ENCODE measurements around the gene FHOD3. TPM values are rescaled to one million over a fixed set of nuclear protein-coding genes. Genes with fewer than 3 reads are reported as not detected.
"Not testable (repeated sequence)": the region's sequence is repeated elsewhere in the genome, so short reads cannot be mapped to it uniquely, and the experiment has no call there.

FHOD3 gene
- total RNA-seq, 1 donor from 2014 or later = 0.40 TPM

DNA sequence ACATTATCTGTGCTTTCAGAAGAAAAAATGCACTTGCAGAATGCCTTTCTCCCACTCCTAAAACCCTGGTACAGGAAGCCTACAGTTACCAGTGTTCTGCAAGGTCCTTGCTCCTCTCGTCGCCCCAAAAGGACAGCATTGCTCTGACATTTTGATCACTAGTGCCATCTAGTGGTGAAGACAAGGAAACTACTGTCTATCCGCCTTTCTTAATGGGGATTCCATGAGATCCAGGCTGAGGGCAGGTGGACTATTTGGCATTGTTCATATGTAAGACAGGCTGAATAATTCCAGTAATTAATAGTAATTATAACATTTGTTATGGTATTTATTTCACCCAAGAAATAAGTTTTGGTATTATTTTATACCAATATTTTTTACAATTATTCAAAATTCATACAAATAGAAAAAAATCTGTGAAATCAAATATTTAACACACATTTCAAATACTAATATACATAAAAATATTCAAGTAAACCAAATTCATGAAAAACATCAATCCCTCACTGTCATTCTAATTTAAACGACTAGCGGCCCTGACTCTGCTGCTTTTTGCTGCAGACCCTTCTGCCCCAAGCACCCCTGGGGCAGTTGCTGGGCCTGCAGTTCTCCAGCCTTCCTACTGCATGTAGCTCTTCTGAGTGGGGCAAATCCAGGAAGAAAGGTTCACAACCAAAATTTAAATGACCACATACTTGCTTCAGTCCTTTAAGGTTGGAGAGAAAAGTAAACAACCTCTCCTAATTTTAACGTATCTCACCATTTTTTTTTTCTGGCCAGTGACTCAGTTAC is 512.3 kb downstream of the FHOD3 start:
- ATAC-seq (peak; percentile 99), DNase-seq (ENCODE audit: low spot score) (no peak)

GRCh38 chr18:36811430-36811829 is 513.9 kb downstream of the FHOD3 start:
- DNase-seq (ENCODE audit: low spot score) = no peak
- no peak for ATAC-seq

- no peak for DNase-seq (ENCODE audit: low spot score)
These were observed 514.4 kb downstream of the FHOD3 start for GRCh38 chr18:36811955-36812354.

DNA sequence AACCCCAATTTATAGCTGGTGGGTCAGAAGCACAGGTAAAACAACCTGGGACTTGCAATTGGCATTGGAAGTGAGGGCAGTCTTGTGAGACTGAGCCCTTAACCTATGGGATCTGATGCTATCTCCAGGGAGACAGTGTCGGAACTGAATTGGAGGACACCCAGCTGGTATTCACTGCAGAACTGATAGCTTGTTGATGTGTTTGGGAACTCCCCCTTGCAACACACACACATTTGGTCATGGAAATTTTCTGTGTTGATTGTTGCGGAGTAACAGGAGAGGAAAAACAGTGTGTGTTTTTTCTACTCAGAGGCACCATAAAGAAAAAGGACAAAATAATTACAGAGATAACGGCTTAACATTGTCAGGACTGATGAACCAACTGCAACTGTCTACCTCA is 515.2 kb downstream of the FHOD3 start:
- DNase-seq (ENCODE audit: low spot score) (no peak), ATAC-seq (no peak)

More at GRCh38 chr18:36811955-36812354, 514.4 kb downstream of the FHOD3 start:
- ATAC-seq = no peak

- ATAC-seq = no peak
- DNase-seq (ENCODE audit: low spot score) = no peak
These were observed 515.7 kb downstream of the FHOD3 start for GRCh38 chr18:36813101-36813775.

- ATAC-seq = no peak
- DNase-seq (ENCODE audit: low spot score) = no peak
These were observed 516.3 kb downstream of the FHOD3 start for GRCh38 chr18:36813824-36814223.

DNA sequence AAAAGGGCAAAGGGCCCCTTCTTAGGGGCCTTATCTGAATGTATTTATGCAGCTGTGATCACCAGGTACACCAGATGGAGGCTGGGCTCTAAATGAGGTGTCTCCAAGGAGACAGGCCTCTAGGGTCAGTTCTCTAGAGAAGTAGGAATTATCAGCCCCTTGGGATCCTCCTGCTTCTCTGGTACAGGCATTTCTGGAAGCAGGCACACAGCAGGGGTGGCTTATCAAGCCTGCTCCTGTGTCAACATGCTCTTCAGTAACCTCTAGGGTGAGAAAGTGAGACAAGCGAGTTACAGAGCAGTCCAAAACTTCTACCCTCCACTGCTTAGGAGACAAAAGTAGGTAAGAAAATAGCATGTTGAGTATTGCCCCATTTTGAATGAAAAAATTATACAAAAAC is 517.5 kb downstream of the FHOD3 start:
- no peak for DNase-seq (ENCODE audit: low spot score)
- no peak for ATAC-seq

DNA sequence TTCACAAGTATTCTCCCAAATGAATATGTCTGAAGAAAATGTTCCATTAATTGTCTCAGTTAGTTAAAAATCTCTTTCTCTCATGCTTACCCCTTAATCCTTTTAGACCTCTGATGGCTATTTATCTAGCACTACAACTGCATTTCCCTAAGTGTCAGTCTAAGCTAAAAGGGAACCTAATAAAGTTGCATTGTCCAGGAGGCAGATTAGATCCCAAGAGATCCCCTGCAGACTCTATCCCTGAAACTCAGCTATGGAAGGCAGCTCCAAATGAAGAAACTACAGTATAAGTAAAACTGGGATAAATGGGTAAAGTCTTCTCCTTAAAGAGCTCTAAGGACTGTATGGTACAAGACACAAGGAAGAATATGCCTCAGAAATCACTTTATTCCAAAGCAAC is 518.6 kb downstream of the FHOD3 start:
- ATAC-seq; DNase-seq (ENCODE audit: low spot score): not testable (repeated sequence)

DNA sequence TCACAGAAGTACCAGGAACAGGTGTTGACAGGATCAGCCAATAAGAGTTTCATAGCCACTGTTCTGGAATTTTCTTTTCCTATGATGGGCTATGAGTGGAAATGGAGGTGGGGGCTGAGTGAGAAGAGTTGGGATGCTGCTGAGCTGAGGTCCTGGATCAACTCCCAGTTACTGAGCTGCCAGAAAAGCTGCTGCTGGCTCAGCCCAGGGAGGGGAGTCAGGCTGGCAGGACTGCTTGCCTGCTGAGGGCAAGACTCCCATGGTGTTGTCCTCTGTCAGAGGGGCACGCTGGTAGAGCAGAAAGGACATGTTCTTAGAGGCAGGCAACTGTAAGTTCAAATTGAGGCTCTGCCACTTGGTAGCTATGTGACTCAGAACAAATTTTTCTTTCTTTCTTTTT is 519.5 kb downstream of the FHOD3 start:
- ATAC-seq = no peak
- DNase-seq (ENCODE audit: low spot score) = no peak

DNA sequence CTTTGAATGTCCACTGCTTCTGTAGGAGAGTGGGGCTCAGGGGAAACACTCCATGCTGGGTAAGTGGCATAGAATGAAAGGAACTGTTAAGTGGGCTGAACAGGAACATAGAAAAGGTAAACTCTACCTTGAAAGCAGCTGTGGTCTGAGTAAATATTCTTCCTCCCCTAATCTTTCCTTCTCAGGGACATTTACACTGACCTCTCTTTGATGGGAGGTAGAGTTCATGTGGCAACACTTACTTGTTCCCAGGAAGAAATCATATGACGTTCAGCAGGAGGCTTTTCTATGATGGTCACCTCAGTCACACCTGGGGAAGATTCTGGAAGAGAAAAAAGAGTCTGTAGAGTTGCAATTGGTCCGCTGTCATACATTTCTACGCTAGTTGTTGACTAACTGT is 521.1 kb downstream of the FHOD3 start:
- DNase-seq (ENCODE audit: low spot score) (no peak), ATAC-seq (no peak)

DNA sequence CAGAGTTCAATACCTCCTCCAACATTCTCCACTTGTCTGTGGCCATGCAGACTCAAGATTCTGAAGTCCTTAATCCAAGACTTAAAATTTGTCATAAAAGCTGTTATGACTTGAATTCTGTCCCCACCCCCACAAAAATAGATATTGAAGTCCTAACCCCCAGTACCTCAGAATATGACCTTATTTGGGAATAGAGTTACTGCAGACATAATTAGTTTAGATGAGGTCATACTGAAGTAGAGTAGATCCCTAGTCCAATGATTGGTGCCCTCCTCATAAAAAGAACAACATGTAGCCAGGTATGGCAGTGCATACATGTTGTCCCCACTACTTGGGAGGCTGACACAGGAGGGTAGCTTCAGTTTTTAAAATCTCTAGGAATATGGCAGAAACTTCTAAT is 522.1 kb downstream of the FHOD3 start:
- ATAC-seq = no peak
- DNase-seq (ENCODE audit: low spot score) = no peak

- no peak for DNase-seq (ENCODE audit: low spot score)
- ATAC-seq = no peak
These were observed 524.2 kb downstream of the FHOD3 start for GRCh38 chr18:36821681-36822080.

DNA sequence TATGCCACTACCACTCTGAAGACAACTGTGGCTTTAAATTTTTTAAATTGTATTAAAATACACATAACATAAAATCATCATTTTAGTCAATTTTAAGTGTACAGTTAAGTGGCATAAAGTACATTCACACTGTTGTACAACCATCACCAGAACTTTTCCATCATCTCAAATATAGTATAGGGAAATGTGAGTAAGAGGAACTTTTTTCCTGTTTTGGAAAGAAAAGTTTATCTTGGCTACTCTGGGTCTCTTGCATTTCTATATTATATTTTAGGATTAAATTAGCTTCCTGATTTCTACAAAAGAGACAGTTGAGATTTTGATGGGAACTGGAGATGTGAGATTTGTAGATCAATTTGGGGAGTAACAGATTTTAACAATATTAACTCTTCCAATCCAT is 528.0 kb downstream of the FHOD3 start:
- DNase-seq (ENCODE audit: low spot score) (no peak), ATAC-seq (no peak)

GRCh38 chr18:36826556-36826955 is 529.0 kb downstream of the FHOD3 start:
- ATAC-seq (no peak), DNase-seq (ENCODE audit: low spot score) (no peak)

DNA sequence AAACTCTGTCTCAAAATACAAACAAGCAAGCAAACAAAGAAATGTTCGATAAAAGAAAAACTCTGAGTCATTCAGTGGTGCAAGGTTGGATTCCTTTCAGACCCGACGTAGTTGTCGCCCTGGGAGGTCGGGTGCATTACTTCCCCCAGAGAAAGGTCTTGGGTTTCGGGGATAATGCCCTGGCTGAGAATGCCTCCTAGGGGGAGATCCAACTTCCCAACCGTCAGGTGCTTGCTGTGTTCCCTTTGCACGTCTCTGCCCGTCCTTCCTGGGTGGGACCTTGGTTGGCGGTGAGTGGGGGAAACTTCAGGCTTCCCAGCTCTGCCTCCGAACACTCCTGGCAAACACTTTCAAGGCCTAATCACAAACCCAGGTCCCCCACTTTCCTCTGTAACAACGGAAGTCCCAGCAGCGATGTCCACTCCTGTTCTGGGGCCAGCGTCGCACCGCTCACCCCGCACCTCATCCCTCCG is 530.7 kb downstream of the FHOD3 start:
- peak; percentile 42 for ATAC-seq

DNA sequence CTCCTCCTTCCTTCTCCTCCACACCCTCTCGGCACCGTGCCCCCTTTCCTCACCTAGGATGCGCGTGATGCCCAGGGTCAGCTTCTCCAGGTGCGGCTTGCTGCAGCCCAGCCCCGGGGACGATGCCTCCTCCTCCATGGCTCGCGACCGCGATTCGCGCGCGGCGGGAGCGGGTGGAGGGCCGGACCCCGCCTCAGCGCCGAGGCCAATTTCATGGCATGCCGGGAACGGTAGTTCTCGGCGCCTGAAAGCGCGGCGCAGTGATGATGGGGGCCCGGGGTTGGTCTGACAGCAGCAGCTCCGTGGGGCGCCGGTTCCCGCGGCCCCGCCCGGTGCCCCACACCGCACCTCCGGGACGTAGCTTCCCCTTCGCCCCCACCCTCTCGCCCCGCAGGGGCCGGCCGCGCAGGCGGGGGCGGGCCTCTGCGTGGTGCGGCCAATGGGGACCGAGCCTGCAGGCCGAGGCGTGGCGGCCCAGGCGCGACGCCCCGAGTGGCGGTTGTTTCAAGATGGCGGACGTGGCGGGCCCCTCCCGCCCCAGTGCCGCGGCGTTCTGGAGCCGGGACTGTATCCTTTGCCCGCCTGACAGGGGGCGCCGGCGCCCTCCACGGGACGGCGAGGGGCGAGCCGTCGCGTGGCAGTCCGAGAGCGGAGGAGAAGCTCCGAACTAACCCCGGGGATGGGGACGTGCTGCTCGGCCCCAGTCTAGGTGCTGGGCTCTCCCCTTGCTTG is 531.3 kb downstream of the FHOD3 start, which contains the start of the genes KIAA1328 and TPGS2:
KIAA1328 (plus strand) TSS at position 498 of the 732 bp plus-strand sequence; CDS start at position 510, 12 bp downstream.
TPGS2 (minus strand) TSS at position 373 of the 732 bp plus-strand sequence; CDS start at position 138, 235 bp downstream.
- DNase-seq (ENCODE audit: low spot score) (peak; percentile 88), ATAC-seq (peak; percentile 95)

More for the DNA sequence above, 530.7 kb downstream of the FHOD3 start:
- DNase-seq (ENCODE audit: low spot score) = peak; percentile 45

Other genes with a start within 250 kb of the FHOD3 start
- 16.7 TPM for gene RPRD1A, start 230.2 kb upstream of the FHOD3 start, total RNA-seq
- 6.6 TPM for gene SLC39A6, start 168.4 kb upstream of the FHOD3 start, total RNA-seq
- 52.1 TPM for gene ELP2, start 167.8 kb upstream of the FHOD3 start, total RNA-seq
- gene MOCOS, start 110.2 kb upstream of the FHOD3 start, total RNA-seq = 27.4 TPM

Data from left lobe of liver (tissue), 2 donors.